SK-N-SH treated with all-trans-retinoic acid at 6 μM for 48 hours (cell line): ENCODE results near the gene SFXN2.

ENCODE experiments used
- BACH2 ChIP-seq: fragments of 250-450 bp; sonication (Bioruptor Pico); IDR thresholded peaks from 2 replicates; pipeline ENCODE4 v1.9.0; 2021; ENCODE audit warnings: mild to moderate bottlenecking, borderline replicate concordance
- CSDC2 ChIP-seq: fragments of 250-450 bp; sonication (Bioruptor Pico); IDR thresholded peaks from 2 replicates; pipeline ENCODE4 v1.5.0; 2020; ENCODE audit warnings: mild to moderate bottlenecking, moderate library complexity
- ESRRG ChIP-seq: fragments of 250-450 bp; sonication (Bioruptor Pico); IDR thresholded peaks from 2 replicates; pipeline ENCODE4 v1.6.1; 2021; ENCODE audit warnings: mild to moderate bottlenecking
- PPARA ChIP-seq: fragments of 250-450 bp; sonication (Bioruptor Pico); IDR thresholded peaks from 2 replicates; pipeline ENCODE4 v1.5.0; 2020; ENCODE audit warnings: mild to moderate bottlenecking, borderline replicate concordance
- SNAI2 ChIP-seq: fragments of 250-450 bp; sonication (Bioruptor Pico); IDR thresholded peaks from 2 replicates; pipeline ENCODE4 v1.5.0; 2020; ENCODE audit warnings: mild to moderate bottlenecking, moderate library complexity
- ZNF565 ChIP-seq: fragments of 450-650 bp; formaldehyde crosslinking; conservative IDR thresholded peaks from 2 replicates; pipeline ENCODE4 v1.5.0; 2020; ENCODE audit warnings: low read depth, mild to moderate bottlenecking, moderate library complexity
- ZNF8 ChIP-seq: fragments of 450-650 bp; formaldehyde crosslinking; IDR thresholded peaks from 2 replicates; pipeline ENCODE4 v1.5.0; 2020; ENCODE audit warnings: mild to moderate bottlenecking, moderate library complexity
- TF ChIP-seq, protein P1 (sequence below): fragments of 250-450 bp; sonication (Bioruptor Pico); IDR thresholded peaks from 2 replicates; pipeline ENCODE4 v1.5.1; 2020; ENCODE audit warnings: low read depth, mild to moderate bottlenecking, moderate library complexity
- TF ChIP-seq, protein P2 (sequence below): fragments of 250-450 bp; sonication (Bioruptor Pico); IDR thresholded peaks from 2 replicates; pipeline ENCODE4 v1.5.0; 2020; ENCODE audit warnings: mild to moderate bottlenecking, moderate library complexity
- TF ChIP-seq, protein P3 (sequence below): fragments of 250-450 bp; sonication (Bioruptor Pico); IDR thresholded peaks from 2 replicates; pipeline ENCODE4 v1.8.0; 2021; ENCODE audit warnings: low read depth, mild to moderate bottlenecking, moderate library complexity, borderline replicate concordance

DNA sequence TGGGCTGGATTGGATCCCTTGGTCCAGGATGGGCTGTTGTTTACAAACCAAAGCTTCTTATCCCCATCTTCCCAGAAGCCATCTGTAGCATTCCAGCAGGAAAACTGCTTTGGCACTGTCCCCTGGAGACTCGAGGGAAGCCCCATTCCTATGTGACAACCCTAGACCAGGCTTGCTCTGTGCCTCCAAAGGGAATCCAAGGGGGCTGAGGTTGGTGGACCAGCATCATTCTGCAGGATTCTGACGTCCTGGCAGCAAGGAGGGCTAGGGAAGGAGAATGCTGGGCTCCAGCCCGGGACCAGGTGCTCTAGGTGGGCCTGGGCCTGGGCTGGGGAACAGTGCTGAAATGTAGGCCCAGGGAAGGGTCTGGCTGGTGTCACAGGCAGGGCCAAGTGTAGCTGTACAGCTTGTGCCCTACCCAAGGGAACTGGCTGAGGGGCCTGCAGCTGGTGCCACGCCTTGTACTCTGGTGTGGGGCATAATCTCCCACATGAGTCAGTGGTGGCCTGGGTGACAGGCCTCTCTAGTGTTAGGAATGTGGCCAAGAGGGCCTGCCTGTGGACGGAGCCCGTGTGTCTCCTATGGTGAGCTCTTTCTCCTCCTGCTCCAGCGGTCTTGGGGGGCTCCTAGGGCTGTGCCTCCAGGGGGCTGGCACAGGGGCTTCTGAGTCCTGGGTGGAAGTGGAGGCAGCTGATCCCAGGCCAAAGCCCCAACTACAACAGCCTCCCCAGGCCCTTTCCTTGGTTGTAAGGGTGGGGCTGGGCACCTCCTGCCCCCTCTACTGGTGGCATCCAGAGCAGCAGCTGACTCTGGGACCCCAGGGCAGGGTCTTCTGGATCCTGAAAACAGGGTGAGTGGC is 45.0 kb upstream of the SFXN2 start:
- TF ChIP-seq ZNF8 (CRISPR knock-in tag) (no peak), SNAI2 (no peak), BACH2 (CRISPR knock-in tag) (no peak), PPARA (CRISPR knock-in tag) (no peak), CSDC2 (CRISPR knock-in tag) (no peak), ZNF565 (CRISPR knock-in tag) (no peak), ESRRG (CRISPR knock-in tag) (no peak)
- TF ChIP-seq, protein P1, sequence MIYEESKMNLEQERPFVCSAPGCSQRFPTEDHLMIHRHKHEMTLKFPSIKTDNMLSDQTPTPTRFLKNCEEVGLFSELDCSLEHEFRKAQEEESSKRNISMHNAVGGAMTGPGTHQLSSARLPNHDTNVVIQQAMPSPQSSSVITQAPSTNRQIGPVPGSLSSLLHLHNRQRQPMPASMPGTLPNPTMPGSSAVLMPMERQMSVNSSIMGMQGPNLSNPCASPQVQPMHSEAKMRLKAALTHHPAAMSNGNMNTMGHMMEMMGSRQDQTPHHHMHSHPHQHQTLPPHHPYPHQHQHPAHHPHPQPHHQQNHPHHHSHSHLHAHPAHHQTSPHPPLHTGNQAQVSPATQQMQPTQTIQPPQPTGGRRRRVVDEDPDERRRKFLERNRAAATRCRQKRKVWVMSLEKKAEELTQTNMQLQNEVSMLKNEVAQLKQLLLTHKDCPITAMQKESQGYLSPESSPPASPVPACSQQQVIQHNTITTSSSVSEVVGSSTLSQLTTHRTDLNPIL (CRISPR knock-in tag), result no peak
- TF ChIP-seq, protein P2, sequence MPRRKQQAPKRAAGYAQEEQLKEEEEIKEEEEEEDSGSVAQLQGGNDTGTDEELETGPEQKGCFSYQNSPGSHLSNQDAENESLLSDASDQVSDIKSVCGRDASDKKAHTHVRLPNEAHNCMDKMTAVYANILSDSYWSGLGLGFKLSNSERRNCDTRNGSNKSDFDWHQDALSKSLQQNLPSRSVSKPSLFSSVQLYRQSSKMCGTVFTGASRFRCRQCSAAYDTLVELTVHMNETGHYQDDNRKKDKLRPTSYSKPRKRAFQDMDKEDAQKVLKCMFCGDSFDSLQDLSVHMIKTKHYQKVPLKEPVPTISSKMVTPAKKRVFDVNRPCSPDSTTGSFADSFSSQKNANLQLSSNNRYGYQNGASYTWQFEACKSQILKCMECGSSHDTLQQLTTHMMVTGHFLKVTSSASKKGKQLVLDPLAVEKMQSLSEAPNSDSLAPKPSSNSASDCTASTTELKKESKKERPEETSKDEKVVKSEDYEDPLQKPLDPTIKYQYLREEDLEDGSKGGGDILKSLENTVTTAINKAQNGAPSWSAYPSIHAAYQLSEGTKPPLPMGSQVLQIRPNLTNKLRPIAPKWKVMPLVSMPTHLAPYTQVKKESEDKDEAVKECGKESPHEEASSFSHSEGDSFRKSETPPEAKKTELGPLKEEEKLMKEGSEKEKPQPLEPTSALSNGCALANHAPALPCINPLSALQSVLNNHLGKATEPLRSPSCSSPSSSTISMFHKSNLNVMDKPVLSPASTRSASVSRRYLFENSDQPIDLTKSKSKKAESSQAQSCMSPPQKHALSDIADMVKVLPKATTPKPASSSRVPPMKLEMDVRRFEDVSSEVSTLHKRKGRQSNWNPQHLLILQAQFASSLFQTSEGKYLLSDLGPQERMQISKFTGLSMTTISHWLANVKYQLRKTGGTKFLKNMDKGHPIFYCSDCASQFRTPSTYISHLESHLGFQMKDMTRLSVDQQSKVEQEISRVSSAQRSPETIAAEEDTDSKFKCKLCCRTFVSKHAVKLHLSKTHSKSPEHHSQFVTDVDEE (CRISPR knock-in tag), result no peak
- TF ChIP-seq, protein P3, sequence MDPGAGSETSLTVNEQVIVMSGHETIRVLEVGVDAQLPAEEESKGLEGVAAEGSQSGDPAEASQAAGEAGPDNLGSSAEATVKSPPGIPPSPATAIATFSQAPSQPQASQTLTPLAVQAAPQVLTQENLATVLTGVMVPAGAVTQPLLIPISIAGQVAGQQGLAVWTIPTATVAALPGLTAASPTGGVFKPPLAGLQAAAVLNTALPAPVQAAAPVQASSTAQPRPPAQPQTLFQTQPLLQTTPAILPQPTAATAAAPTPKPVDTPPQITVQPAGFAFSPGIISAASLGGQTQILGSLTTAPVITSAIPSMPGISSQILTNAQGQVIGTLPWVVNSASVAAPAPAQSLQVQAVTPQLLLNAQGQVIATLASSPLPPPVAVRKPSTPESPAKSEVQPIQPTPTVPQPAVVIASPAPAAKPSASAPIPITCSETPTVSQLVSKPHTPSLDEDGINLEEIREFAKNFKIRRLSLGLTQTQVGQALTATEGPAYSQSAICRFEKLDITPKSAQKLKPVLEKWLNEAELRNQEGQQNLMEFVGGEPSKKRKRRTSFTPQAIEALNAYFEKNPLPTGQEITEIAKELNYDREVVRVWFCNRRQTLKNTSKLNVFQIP (CRISPR knock-in tag), result no peak
